ENCODE results near the gene POLR2E. TPM values are rescaled to one million over a fixed set of nuclear protein-coding genes. Genes with fewer than 3 reads are reported as not detected.

The POLR2E gene
- total and polyA plus RNA-seq, 2 donors (not counting 1 experiment from before 2014, with no cell fraction given), result 103 to 121 TPM

DNA sequence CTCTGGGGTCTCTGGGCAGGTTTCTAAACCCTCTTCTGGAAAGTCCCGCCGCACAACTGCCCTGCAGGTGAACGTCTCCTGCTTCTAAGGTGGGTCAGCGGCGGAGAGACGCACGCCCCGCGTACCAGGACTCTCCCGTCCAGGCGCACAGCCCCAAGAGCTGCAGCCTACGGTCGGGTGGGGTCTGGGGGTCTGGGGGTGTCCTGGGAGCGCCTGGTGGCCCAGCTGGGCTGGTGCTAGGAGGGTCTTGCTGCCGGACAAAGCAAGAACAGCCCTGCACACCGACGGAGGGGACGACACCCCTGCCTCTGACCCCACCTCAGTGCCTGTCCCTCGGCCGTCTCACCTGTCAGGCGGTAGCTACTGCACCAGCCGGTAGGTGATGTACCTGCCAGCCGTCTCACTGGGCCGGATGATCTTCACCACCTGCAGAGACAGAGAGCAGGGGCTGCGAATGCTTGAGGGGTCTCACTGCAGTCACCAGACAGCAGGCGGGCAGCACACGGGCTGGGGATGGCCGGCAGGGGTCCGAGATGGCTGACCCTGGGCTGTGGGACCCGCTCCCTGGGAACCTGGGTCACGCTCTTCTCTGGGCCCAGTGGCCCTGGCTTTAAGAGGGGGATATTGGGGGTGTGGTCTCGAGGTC lies 5.9 kb downstream of the POLR2E start:
- no peak for DNase-seq
- Mint-ChIP-seq H3K9me3 (ENCODE audit: insufficient read depth) (no peaks in the 10 kb centered on the region), H3K27me3 (no peaks in the 10 kb centered on the region), H3K4me3 (no peak overlapping the region), H3K4me1 (peaks cover 41% of the 10 kb centered on the region), H3K27ac (peak overlapping the region; percentile 91)
- WGBS (ENCODE audit: insufficient coverage), result 89% methylated on average over 28 of the region's 32 CpGs
- TF ChIP-seq EZH2 (IDR thresholded peaks at IDR 0.05; ENCODE audit: borderline replicate concordance, insufficient read depth, low read depth, low read length, poor library complexity, severe bottlenecking), result no peak
- Histone ChIP-seq H3K4me3 (ENCODE audit: control extremely low read depth in 1 of 5, extremely low read depth in 1 of 5, insufficient read depth in 1 of 5, low read depth in 2 of 5, low read length in 4 of 5) (no peak overlapping the region), H4K20me1 (ENCODE audit: control insufficient read depth, insufficient read depth, low read length, poor library complexity, severe bottlenecking) (peaks cover 89% of the 10 kb centered on the region), H3K36me3 (replicated peaks in 1 of 2; ENCODE audit: control extremely low read depth in 1 of 2, control insufficient read depth in 1 of 2, extremely low read depth in 1 of 2, insufficient read depth in 2 of 2, low read length in 1 of 2) (peaks cover 0 to 68% of the 10 kb centered on the region in 2 experiments), H3K9me3 (ENCODE audit: control extremely low read depth in 1 of 3, control insufficient read depth in 2 of 3, insufficient read depth in 1 of 3, low read length in 2 of 3) (no peaks in the 10 kb centered on the region), H3K9ac (ENCODE audit: low read length) (no peak overlapping the region), H3K79me2 (ENCODE audit: control insufficient read depth, insufficient read depth, low read length) (peaks cover 35% of the 10 kb centered on the region), H3K4me2 (replicated peaks; ENCODE audit: low read depth, low read length, poor library complexity, severe bottlenecking) (peak overlapping the region; percentile 69), H2AFZ (ENCODE audit: insufficient read depth, low read depth, low read length, poor library complexity, severe bottlenecking) (no peak overlapping the region), H3K27ac (ENCODE audit: low read length in 2 of 2) (peak overlapping the region in 1 of 2 donors; percentile 82), H3K27me3 (replicated peaks in 1 of 4; ENCODE audit: control extremely low read depth in 1 of 4, control insufficient read depth in 3 of 4, insufficient read depth in 4 of 4, low read length in 3 of 4) (no peaks in the 10 kb centered on the region), H3K4me1 (ENCODE audit: control insufficient read depth in 2 of 2, insufficient read depth in 2 of 2, low read length in 2 of 2) (peaks cover 36 to 42% of the 10 kb centered on the region in 2 donors)
- CTCF ChIA-PET, result interaction anchor here (0.6 to 5.6 kb wide), 7 partner anchors 13 to 105 kb away, joined by 3 to 49 read pairs (median 10); partner anchors contain the start of genes ARHGAP45 and WDR18
- no peak for ATAC-seq (ENCODE audit: low read depth)
- POLR2A ChIA-PET, result interaction anchor here (0.5 to 8.4 kb wide), 7 partner anchors 12 to 60 kb away, joined by 5 to 97 read pairs (median 11); partner anchors contain the start of genes ARHGAP45 and GPX4
- intact Hi-C loops (cut with micrococcal nuclease), result loop anchor here (2.0 kb wide), 1 partner anchor 20 kb away; no protein-coding TSS in a partner anchor

DNA sequence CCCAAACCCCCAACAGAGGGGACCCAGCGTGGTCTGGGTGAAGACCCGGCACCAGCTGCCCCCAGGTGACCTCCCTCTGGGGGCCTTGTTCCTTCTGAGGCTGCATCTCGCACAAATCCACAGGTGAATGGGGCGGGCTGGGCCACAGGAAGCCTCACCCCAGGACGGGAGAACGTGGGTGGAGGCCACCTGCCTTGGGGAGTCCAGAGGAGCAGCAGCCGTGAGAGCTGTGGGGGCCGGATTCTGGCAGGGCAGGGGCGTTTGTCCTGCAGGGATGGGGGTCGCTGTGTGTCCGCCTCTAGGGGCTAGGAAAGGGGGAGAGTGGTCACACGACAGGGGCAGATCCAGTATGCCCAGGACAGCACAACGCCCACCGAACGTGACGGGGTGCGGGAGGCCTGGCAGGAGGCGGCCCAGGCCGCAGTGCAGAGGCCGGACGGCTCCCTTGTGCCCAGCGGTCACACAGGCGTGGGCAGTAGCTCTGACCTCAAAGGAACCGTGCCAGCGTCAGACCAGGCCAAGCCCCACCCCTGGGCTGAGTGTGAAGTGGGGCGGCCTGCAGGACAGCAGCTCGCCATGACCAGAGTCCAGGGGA lies 6.7 kb downstream of the POLR2E start:
- peaks cover 39% of the 10 kb centered on the region for H3K4me1 Mint-ChIP-seq
- H3K27me3 Mint-ChIP-seq, result no peaks in the 10 kb centered on the region
- DNase-seq (peak; percentile 51), ATAC-seq (ENCODE audit: low read depth) (peak; percentile 3)
- peak overlapping the region; percentile 14 for H3K9ac ChIP-seq (ENCODE audit: low read length)
- peaks cover 29 to 37% of the 10 kb centered on the region in 2 donors for H3K4me1 ChIP-seq (ENCODE audit: control insufficient read depth in 2 of 2, insufficient read depth in 2 of 2, low read length in 2 of 2)
- intact Hi-C loops (cut with micrococcal nuclease), result loop anchor here (2.0 kb wide), 1 partner anchor 20 kb away; no protein-coding TSS in a partner anchor
- H3K4me2 ChIP-seq (replicated peaks; ENCODE audit: low read depth, low read length, poor library complexity, severe bottlenecking), result peak overlapping the region; percentile 69
- peaks cover 0 to 76% of the 10 kb centered on the region in 2 experiments for H3K36me3 ChIP-seq (replicated peaks in 1 of 2; ENCODE audit: control extremely low read depth in 1 of 2, control insufficient read depth in 1 of 2, extremely low read depth in 1 of 2, insufficient read depth in 2 of 2, low read length in 1 of 2)
- H3K9me3 ChIP-seq (ENCODE audit: control extremely low read depth in 1 of 3, control insufficient read depth in 2 of 3, insufficient read depth in 1 of 3, low read length in 2 of 3), result no peaks in the 10 kb centered on the region
- peak overlapping the region; percentile 91 for H3K27ac Mint-ChIP-seq
- TF ChIP-seq, protein P1, sequence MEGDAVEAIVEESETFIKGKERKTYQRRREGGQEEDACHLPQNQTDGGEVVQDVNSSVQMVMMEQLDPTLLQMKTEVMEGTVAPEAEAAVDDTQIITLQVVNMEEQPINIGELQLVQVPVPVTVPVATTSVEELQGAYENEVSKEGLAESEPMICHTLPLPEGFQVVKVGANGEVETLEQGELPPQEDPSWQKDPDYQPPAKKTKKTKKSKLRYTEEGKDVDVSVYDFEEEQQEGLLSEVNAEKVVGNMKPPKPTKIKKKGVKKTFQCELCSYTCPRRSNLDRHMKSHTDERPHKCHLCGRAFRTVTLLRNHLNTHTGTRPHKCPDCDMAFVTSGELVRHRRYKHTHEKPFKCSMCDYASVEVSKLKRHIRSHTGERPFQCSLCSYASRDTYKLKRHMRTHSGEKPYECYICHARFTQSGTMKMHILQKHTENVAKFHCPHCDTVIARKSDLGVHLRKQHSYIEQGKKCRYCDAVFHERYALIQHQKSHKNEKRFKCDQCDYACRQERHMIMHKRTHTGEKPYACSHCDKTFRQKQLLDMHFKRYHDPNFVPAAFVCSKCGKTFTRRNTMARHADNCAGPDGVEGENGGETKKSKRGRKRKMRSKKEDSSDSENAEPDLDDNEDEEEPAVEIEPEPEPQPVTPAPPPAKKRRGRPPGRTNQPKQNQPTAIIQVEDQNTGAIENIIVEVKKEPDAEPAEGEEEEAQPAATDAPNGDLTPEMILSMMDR (IDR thresholded peaks at IDR 0.05), result no peak
- TF ChIP-seq EZH2 (IDR thresholded peaks at IDR 0.05; ENCODE audit: borderline replicate concordance, insufficient read depth, low read depth, low read length, poor library complexity, severe bottlenecking), result no peak
- CTCF ChIA-PET, result interaction anchor here (1.0 to 5.6 kb wide), 9 partner anchors 12 to 169 kb away, joined by 3 to 49 read pairs (median 4); partner anchors contain the start of genes ARHGAP45 and CNN2
- no peaks in the 10 kb centered on the region for H3K27me3 ChIP-seq (replicated peaks in 1 of 4; ENCODE audit: control extremely low read depth in 1 of 4, control insufficient read depth in 3 of 4, insufficient read depth in 4 of 4, low read length in 3 of 4)
- H3K9me3 Mint-ChIP-seq (ENCODE audit: insufficient read depth), result no peaks in the 10 kb centered on the region
- POLR2A ChIA-PET, result interaction anchor here (0.6 to 8.4 kb wide), 8 partner anchors 8 to 181 kb away, joined by 3 to 97 read pairs (median 8); partner anchors contain the start of genes ABCA7, ARHGAP45 and GPX4
- peak overlapping the region in 1 of 5 experiments; percentile 8 for H3K4me3 ChIP-seq (ENCODE audit: control extremely low read depth in 1 of 5, extremely low read depth in 1 of 5, insufficient read depth in 1 of 5, low read depth in 2 of 5, low read length in 4 of 5)
- WGBS (ENCODE audit: insufficient coverage), result 73% methylated on average over 25 of the region's 27 CpGs
- peak overlapping the region; percentile 19 for H3K4me3 Mint-ChIP-seq
- peaks cover 28% of the 10 kb centered on the region for H3K79me2 ChIP-seq (ENCODE audit: control insufficient read depth, insufficient read depth, low read length)
- H2AFZ ChIP-seq (ENCODE audit: insufficient read depth, low read depth, low read length, poor library complexity, severe bottlenecking), result no peak overlapping the region
- H3K27ac ChIP-seq (ENCODE audit: low read length in 2 of 2), result peak overlapping the region; percentile 29 to 82
- peaks cover 89% of the 10 kb centered on the region for H4K20me1 ChIP-seq (ENCODE audit: control insufficient read depth, insufficient read depth, low read length, poor library complexity, severe bottlenecking)

All from B cell (primary cell).